ENCODE data around the gene PHF12. TPM values are rescaled to one million over a fixed set of nuclear protein-coding genes. Genes with fewer than 3 reads are reported as not detected.

The PHF12 gene
- total and polyA plus RNA-seq, 2 of the 8 experiments (the other 6 are each of a cell fraction or from before 2014, with no cell fraction given) = 38.8 to 65.7 TPM

DNA sequence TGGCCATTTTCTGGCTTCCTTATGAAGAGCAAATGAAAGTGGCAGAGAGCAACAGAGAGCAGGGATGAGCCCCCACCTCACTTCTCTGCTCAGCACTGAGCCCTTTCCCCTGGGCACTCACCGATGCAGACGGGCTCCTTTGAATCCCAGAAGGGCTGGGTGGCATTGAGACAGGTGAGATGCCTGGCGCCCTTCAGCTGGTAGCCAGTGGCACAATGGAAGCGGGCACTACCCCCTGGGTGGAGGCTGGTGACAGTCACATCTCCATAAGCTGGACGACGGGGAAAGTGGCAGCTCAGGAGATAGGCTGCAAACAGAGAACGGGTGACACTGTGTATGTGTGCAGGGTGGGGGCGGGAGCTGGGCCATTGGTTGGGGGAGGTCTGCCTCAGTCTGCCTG, 12.5 kb upstream of the PHF12 start:
- peaks cover 3 to 12% (median 11%) of the 10 kb centered on the region in 4 experiments for H3K4me1 ChIP-seq (replicated peaks in 1 of 4; ENCODE audit: control insufficient read depth in 3 of 4, insufficient read depth in 4 of 4, low read length in 3 of 4)
- H2BK120ac ChIP-seq (replicated peaks; ENCODE audit: low read depth, low read length) = no peak overlapping the region
- H2BK12ac ChIP-seq (ENCODE audit: low read depth, low read length) = no peak overlapping the region
- H2BK5ac ChIP-seq (ENCODE audit: low read depth, low read length) = peak overlapping the region; percentile 2; the same call in 1 of the 2 replicates
- POLR2A ChIA-PET (ENCODE audit: partially characterized antibody) = interaction anchor here (1.1 to 2.7 kb wide), 5 partner anchors 10 to 147 kb away, joined by 3 to 13 read pairs (median 5); partner anchors contain the start of gene PHF12
- H2AK5ac ChIP-seq (ENCODE audit: low read depth, low read length) = no peak overlapping the region
- no peak overlapping the region for H2BK15ac ChIP-seq (ENCODE audit: low read length)
- no peak overlapping the region for H3K23ac ChIP-seq (ENCODE audit: insufficient read length)
- H3K18ac ChIP-seq (ENCODE audit: extremely low read depth, low read length) = no peak overlapping the region
- no peak overlapping the region for H3K4me3 ChIP-seq (ENCODE audit: extremely low read depth in 1 of 4, insufficient read depth in 2 of 4, low read depth in 3 of 4, low read length in 4 of 4)
- H4K91ac ChIP-seq (replicated peaks; ENCODE audit: insufficient read length, low read length) = no peak overlapping the region
- no peak overlapping the region for H3K4ac ChIP-seq (replicated peaks; ENCODE audit: insufficient read length, low read depth, low read length)
- H4K8ac ChIP-seq (ENCODE audit: extremely low read depth, insufficient read depth, low read length) = no peak overlapping the region
- H3K27me3 ChIP-seq (replicated peaks in 1 of 4; ENCODE audit: control insufficient read depth in 3 of 4, extremely low read depth in 1 of 4, insufficient read depth in 3 of 4, low read length in 3 of 4) = no peaks in the 10 kb centered on the region; a peak in 1 of 7 replicates
- CTCF ChIA-PET (ENCODE audit: partially characterized antibody) = interaction anchor here (0.8 to 15.6 kb wide), 20 partner anchors 9 to 257 kb away, joined by 3 to 548 read pairs (median 6); partner anchors contain the start of genes PHF12 and SEZ6
- no peaks in the 10 kb centered on the region for H3K36me3 ChIP-seq (ENCODE audit: control insufficient read depth in 2 of 4, insufficient read depth in 4 of 4, low read length in 3 of 4)
- H3K79me1 ChIP-seq (ENCODE audit: low read depth, low read length) = no peaks in the 10 kb centered on the region
- DNase-seq (ENCODE audit: low read depth in 1 of 2, low spot score in 2 of 2) (no peak), FAIRE-seq (no peak)
- no peak overlapping the region for H4K5ac ChIP-seq (ENCODE audit: insufficient read length, low read depth, low read length)
- no peak overlapping the region for H3K56ac ChIP-seq (replicated peaks; ENCODE audit: insufficient read length, low read depth, low read length)
- H2BK20ac ChIP-seq (ENCODE audit: low read length) = no peak overlapping the region
- H3K79me2 ChIP-seq (ENCODE audit: control insufficient read depth in 1 of 2, insufficient read depth in 2 of 2, low read length in 2 of 2) = no peaks in the 10 kb centered on the region
- no peak overlapping the region for H3K14ac ChIP-seq (ENCODE audit: insufficient read length)
- H3K27ac ChIP-seq (ENCODE audit: low read depth, low read length) = no peak overlapping the region
- no peaks in the 10 kb centered on the region for H3K23me2 ChIP-seq (ENCODE audit: low read depth, low read length)
- H3K9me3 ChIP-seq (ENCODE audit: insufficient read depth in 2 of 2, low read depth in 1 of 2, low read length in 1 of 2) = no peaks in the 10 kb centered on the region
- no peak overlapping the region for H2AFZ ChIP-seq (ENCODE audit: low read length)
- WGBS, 2 experiments (ENCODE audit: extremely low coverage in 1 of 2, insufficient coverage in 1 of 2, insufficient read length in 1 of 2, insufficient replicate concordance in 2 of 2, low coverage in 1 of 2, low lambda C conversion rate in 2 of 2, missing lambda C conversion rate in 1 of 2) = 92% methylated on average over 8 of the region's 8 CpGs; no CpG with 5 or more reads in 1 of the 2 experiments
- H3K4me2 ChIP-seq (ENCODE audit: insufficient read depth in 1 of 2, low read depth in 2 of 2, low read length in 2 of 2) = no peak overlapping the region
- H4K20me1 ChIP-seq (replicated peaks in 1 of 2; ENCODE audit: control insufficient read depth in 1 of 2, insufficient read depth in 2 of 2, low read length in 2 of 2) = no peaks in the 10 kb centered on the region
- no peak overlapping the region for H3K9ac ChIP-seq (replicated peaks in 1 of 4; ENCODE audit: extremely low read depth in 1 of 4, low read depth in 3 of 4, low read length in 3 of 4)
- TF ChIP-seq KDM1A (IDR thresholded peaks at IDR 0.05; ENCODE audit: borderline replicate concordance, low read length) (no peak), RFX5 (IDR thresholded peaks at IDR 0.05; ENCODE audit: borderline replicate concordance, low read depth, low read length) (no peak), GTF2F1 (IDR thresholded peaks at IDR 0.05; ENCODE audit: borderline replicate concordance, low read depth, low read length) (no peak), JUND (IDR thresholded peaks at IDR 0.05; ENCODE audit: low read length) (no peak), BCL11A (IDR thresholded peaks at IDR 0.05; ENCODE audit: low read depth in 2 of 2, low read length in 2 of 2) (no peak), CHD2 (IDR thresholded peaks at IDR 0.05; ENCODE audit: low read length) (no peak), PHF8 (conservative IDR thresholded peaks at IDR 0.05; ENCODE audit: low read depth, low read length) (no peak), SUZ12 (IDR thresholded peaks at IDR 0.05; ENCODE audit: low read length) (no peak)
- TF ChIP-seq, protein P1, sequence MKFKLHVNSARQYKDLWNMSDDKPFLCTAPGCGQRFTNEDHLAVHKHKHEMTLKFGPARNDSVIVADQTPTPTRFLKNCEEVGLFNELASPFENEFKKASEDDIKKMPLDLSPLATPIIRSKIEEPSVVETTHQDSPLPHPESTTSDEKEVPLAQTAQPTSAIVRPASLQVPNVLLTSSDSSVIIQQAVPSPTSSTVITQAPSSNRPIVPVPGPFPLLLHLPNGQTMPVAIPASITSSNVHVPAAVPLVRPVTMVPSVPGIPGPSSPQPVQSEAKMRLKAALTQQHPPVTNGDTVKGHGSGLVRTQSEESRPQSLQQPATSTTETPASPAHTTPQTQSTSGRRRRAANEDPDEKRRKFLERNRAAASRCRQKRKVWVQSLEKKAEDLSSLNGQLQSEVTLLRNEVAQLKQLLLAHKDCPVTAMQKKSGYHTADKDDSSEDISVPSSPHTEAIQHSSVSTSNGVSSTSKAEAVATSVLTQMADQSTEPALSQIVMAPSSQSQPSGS (IDR thresholded peaks at IDR 0.05; ENCODE audit: low read length) = no peak
- TF ChIP-seq, protein P2, sequence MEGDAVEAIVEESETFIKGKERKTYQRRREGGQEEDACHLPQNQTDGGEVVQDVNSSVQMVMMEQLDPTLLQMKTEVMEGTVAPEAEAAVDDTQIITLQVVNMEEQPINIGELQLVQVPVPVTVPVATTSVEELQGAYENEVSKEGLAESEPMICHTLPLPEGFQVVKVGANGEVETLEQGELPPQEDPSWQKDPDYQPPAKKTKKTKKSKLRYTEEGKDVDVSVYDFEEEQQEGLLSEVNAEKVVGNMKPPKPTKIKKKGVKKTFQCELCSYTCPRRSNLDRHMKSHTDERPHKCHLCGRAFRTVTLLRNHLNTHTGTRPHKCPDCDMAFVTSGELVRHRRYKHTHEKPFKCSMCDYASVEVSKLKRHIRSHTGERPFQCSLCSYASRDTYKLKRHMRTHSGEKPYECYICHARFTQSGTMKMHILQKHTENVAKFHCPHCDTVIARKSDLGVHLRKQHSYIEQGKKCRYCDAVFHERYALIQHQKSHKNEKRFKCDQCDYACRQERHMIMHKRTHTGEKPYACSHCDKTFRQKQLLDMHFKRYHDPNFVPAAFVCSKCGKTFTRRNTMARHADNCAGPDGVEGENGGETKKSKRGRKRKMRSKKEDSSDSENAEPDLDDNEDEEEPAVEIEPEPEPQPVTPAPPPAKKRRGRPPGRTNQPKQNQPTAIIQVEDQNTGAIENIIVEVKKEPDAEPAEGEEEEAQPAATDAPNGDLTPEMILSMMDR (IDR thresholded peaks at IDR 0.05; ENCODE audit: control extremely low read depth in 1 of 3, insufficient read depth in 1 of 3, low read depth in 1 of 3, low read length in 3 of 3) = no peak
